Breast epithelium (tissue), 3 donors: ENCODE measurements around the gene THOC2.
"Not testable (repeated sequence)": the region's sequence is repeated elsewhere in the genome, so short reads cannot be mapped to it uniquely, and the experiment has no call there.

Experiments used
- POLR2A ChIP-seq: fragments of 450-650 bp; IDR thresholded peaks from one replicate; pipeline ENCODE4 v1.6.1; 2016; ENCODE audit warnings: antibody characterized with exemption, mild to moderate bottlenecking, moderate library complexity
- POLR2AphosphoS5 ChIP-seq, 3 donors: sonication (generic); formaldehyde crosslinking; IDR thresholded peaks; one replicate each; pipeline ENCODE4 v1.6.1; 2017; ENCODE audit warnings: antibody characterized with exemption in 3 of 3
- TF ChIP-seq, protein P1 (sequence below), 3 donors: fragments of 450-650 bp; IDR thresholded peaks; one replicate each; pipeline ENCODE4 v1.5.1; 2016 to 2017; ENCODE audit warnings: antibody characterized with exemption in 3 of 3, mild to moderate bottlenecking in 3 of 3, moderate library complexity in 3 of 3

DNA sequence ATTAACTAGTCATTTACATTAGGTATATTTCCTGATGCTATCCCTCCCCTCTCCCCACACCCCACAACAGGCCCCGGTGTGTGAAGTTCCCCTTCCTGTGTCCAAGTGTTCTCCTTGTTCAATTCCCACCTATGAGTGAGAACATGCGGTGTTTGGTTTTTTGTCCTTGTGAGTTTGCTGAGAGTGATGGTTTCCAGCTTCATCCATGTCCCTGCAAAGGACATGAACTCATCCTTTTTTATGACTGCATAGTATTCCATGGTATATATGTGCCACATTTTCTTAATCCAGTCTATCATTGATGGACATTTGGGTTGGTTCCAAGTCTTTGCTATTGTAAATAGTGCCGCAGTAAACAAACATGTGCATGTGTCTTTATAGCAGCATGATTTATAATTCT, 69.1 kb downstream of the THOC2 start:
- TF ChIP-seq, protein P1, sequence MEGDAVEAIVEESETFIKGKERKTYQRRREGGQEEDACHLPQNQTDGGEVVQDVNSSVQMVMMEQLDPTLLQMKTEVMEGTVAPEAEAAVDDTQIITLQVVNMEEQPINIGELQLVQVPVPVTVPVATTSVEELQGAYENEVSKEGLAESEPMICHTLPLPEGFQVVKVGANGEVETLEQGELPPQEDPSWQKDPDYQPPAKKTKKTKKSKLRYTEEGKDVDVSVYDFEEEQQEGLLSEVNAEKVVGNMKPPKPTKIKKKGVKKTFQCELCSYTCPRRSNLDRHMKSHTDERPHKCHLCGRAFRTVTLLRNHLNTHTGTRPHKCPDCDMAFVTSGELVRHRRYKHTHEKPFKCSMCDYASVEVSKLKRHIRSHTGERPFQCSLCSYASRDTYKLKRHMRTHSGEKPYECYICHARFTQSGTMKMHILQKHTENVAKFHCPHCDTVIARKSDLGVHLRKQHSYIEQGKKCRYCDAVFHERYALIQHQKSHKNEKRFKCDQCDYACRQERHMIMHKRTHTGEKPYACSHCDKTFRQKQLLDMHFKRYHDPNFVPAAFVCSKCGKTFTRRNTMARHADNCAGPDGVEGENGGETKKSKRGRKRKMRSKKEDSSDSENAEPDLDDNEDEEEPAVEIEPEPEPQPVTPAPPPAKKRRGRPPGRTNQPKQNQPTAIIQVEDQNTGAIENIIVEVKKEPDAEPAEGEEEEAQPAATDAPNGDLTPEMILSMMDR (IDR thresholded peaks at IDR 0.05) = not testable (repeated sequence)
- TF ChIP-seq POLR2A; POLR2AphosphoS5 (IDR thresholded peaks at IDR 0.05): not testable (repeated sequence)
